ENCODE results near the gene HCFC1R1. TPM values are rescaled to one million over a fixed set of nuclear protein-coding genes. Genes with fewer than 3 reads are reported as not detected.
A peak's percentile ranks its signal among the peaks of the same experiment; 100 is the strongest.

HCFC1R1 gene
- total and polyA plus RNA-seq, 2 of the 8 experiments (the other 6 are each of a cell fraction or from before 2014, with no cell fraction given) = 72.7 to 138 TPM

DNA sequence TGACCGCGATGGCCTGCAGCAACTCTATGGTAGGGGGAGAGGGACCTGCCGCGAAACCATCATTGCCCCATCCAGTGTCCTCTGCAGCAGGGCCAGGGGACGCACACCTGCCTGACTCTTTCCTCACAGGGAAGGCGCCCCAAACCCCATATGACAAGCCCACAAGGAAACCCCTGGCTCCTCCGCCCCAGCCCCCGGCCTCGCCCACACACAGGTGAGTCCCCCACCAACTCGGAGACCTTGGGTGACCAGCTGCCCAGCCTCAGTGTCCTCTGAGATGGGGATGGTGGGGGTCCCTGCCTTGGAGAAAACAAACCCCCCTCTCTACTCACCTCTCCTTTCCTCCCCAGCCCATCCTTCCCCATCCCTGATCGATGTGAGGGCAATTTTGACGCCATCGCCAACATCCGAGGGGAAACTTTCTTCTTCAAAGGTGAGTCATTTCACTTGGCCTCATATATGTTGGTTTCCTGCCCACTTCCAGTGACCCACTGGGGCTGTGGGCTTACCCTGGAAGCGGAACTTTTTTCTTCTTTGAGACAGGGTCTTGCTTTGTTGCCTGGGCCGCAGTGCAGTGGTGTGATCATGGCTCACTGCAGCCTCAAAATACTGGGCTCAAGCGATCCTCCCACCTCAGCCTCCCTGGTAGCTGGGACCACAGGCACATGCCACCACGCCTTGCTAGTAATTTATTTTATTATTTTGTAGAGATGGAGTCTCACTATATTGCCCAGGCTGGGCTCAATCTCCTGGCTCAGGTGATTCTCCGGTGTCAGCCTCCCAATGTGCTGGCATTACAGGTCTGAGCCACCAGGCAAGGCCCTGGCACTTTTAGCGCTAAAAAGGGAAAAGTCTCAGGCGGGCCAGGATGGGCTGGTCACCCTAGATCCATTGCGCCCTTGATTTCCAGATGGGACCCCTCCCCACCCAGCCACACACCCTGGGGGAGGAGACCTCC is 33.7 kb upstream of the HCFC1R1 start:
- Histone ChIP-seq H3K23me2 (ENCODE audit: low read depth, low read length) (peaks cover 6% of the 10 kb centered on the region; the same call in 1 of the 2 replicates), H3K36me3 (ENCODE audit: control insufficient read depth in 2 of 4, insufficient read depth in 4 of 4, low read length in 3 of 4) (no peaks in the 10 kb centered on the region; a peak in 1 of 8 replicates), H3K27ac (ENCODE audit: low read depth, low read length) (no peak overlapping the region), H2BK15ac (ENCODE audit: low read length) (no peak overlapping the region), H2AFZ (ENCODE audit: low read length) (no peak overlapping the region), H4K91ac (replicated peaks; ENCODE audit: insufficient read length, low read length) (no peak overlapping the region), H3K23ac (ENCODE audit: insufficient read length) (no peak overlapping the region), H3K4me1 (replicated peaks in 1 of 4; ENCODE audit: control insufficient read depth in 3 of 4, insufficient read depth in 4 of 4, low read length in 3 of 4) (peaks cover 5 to 17% (median 6%) of the 10 kb centered on the region in 4 experiments; a peak in 6 of 7 replicates), H2BK12ac (ENCODE audit: low read depth, low read length) (no peak overlapping the region), H3K4me2 (ENCODE audit: insufficient read depth in 1 of 2, low read depth in 2 of 2, low read length in 2 of 2) (peak overlapping the region; percentile 49 to 85), H4K8ac (ENCODE audit: extremely low read depth, insufficient read depth, low read length) (no peak overlapping the region), H3K27me3 (replicated peaks in 1 of 4; ENCODE audit: control insufficient read depth in 3 of 4, extremely low read depth in 1 of 4, insufficient read depth in 3 of 4, low read length in 3 of 4) (no peaks in the 10 kb centered on the region; a peak in 1 of 7 replicates), H3K56ac (replicated peaks; ENCODE audit: insufficient read length, low read depth, low read length) (no peak overlapping the region), H4K20me1 (replicated peaks in 1 of 2; ENCODE audit: control insufficient read depth in 1 of 2, insufficient read depth in 2 of 2, low read length in 2 of 2) (peaks cover 7% of the 10 kb centered on the region in 2 experiments), H2BK120ac (replicated peaks; ENCODE audit: low read depth, low read length) (no peak overlapping the region), H3K9ac (replicated peaks in 1 of 4; ENCODE audit: extremely low read depth in 1 of 4, low read depth in 3 of 4, low read length in 3 of 4) (peak overlapping the region in 1 of 4 experiments; percentile 58; a peak in 1 of 7 replicates), H3K18ac (ENCODE audit: extremely low read depth, low read length) (no peak overlapping the region), H3K79me2 (ENCODE audit: control insufficient read depth in 1 of 2, insufficient read depth in 2 of 2, low read length in 2 of 2) (no peaks in the 10 kb centered on the region), H3K4ac (replicated peaks; ENCODE audit: insufficient read length, low read depth, low read length) (no peak overlapping the region), H3K79me1 (ENCODE audit: low read depth, low read length) (no peaks in the 10 kb centered on the region), H3K4me3 (ENCODE audit: extremely low read depth in 1 of 4, insufficient read depth in 2 of 4, low read depth in 3 of 4, low read length in 4 of 4) (peak overlapping the region; percentile 39 to 86 (median 67)), H3K14ac (ENCODE audit: insufficient read length) (no peak overlapping the region), H2AK5ac (ENCODE audit: low read depth, low read length) (no peak overlapping the region), H2BK5ac (ENCODE audit: low read depth, low read length) (no peak overlapping the region), H2BK20ac (ENCODE audit: low read length) (no peak overlapping the region), H3K9me3 (ENCODE audit: insufficient read depth in 2 of 2, low read depth in 1 of 2, low read length in 1 of 2) (no peaks in the 10 kb centered on the region), H4K5ac (ENCODE audit: insufficient read length, low read depth, low read length) (no peak overlapping the region)
- ChIA-PET POLR2A (ENCODE audit: partially characterized antibody) (interaction anchor here (0.9 to 12.7 kb wide), 21 partner anchors 10 to 93 kb away, joined by 3 to 140 read pairs (median 6); partner anchors contain the start of genes CLDN6, HCFC1R1, MMP25 and THOC6), CTCF (ENCODE audit: partially characterized antibody) (interaction anchor here (0.7 to 8.3 kb wide), 21 partner anchors 10 to 85 kb away, joined by 3 to 88 read pairs (median 9); partner anchors contain the start of genes MMP25 and ZSCAN10)
- DNase-seq (ENCODE audit: low read depth in 1 of 2, low spot score in 2 of 2) (no peak), FAIRE-seq (no peak)
- WGBS, 2 experiments (ENCODE audit: extremely low coverage in 1 of 2, insufficient coverage in 1 of 2, insufficient read length in 1 of 2, insufficient replicate concordance in 2 of 2, low coverage in 1 of 2, low lambda C conversion rate in 2 of 2, missing lambda C conversion rate in 1 of 2) = 94% methylated on average over 19 of the region's 22 CpGs; no CpG with 5 or more reads in 1 of the 2 experiments
- TF ChIP-seq NRF1 (IDR thresholded peaks at IDR 0.05; ENCODE audit: low read depth, low read length) (no peak), EP300 (IDR thresholded peaks at IDR 0.05; ENCODE audit: borderline replicate concordance in 1 of 2, low read depth in 2 of 2, low read length in 2 of 2) (no peak), HDAC6 (IDR thresholded peaks at IDR 0.05; ENCODE audit: low read depth, low read length) (no peak), CBX8 (IDR thresholded peaks at IDR 0.05; ENCODE audit: borderline replicate concordance, low read depth, low read length) (no peak), RBBP5 (IDR thresholded peaks at IDR 0.05; ENCODE audit: borderline replicate concordance, low read depth, low read length) (no peak), YY1 (IDR thresholded peaks at IDR 0.05; ENCODE audit: low read depth, low read length) (no peak)

Measured in H1 (cell line).